Measurements from ENCODE around the gene CHRM3.

CHRM3 gene

DNA sequence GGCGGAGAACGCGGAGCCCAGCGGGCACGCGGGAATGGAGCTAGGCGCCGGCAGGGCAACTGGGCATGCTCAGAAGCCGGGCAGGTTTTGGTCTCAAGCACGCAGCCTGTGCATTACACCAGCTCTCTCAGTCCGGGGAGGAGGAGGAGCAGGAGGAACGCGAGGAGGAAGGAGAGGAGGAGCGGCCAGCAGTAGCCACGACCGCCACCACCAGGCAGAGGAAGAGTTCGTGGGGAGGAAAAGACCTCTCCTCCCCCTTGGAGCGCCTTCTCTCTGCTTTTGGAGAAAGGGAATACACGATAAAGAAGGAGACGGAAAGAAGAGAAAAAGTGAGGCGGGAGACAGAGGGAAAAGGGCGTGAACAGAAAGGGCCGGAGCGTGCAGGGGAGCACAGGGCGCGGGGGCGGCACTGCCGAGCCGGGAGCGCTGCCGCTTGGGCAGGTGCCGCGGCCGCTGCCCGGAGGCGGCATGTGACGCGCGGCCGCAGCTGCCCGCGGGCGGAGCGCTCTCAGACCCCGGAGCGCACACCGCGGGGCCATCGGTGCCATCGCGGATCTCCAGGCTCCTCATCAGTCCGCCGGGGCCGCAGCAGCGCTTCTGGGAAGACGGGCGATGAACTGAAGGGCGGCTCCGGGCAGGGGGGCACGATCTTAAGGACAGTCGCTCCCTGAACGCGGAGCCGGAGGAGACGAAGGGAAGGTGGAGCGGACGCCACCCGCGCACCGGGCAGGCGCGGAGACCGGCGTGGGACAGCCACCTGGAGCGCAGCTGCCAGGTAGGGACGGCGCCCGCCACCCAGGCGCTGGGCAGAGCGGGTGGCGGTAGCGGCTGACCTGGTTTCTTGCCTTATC is at the start of gene CHRM3:
TSS of gene CHRM3 (plus strand) at position 116 of the 851 bp plus-strand sequence. CDS start 520,884 bp downstream, outside the sequence.
- Histone ChIP-seq H3K4me2 (no peak within 1 kb of the TSS), H3K9me3 (peaks cover 21% of the 10 kb centered on the region), H3K27ac (no peak within 1 kb of the TSS), H3K4me3 (no peak within 1 kb of the TSS), H4K20me1 (no peaks in the 10 kb centered on the region), H3K36me3 (no peaks in the 10 kb centered on the region), H3K9ac (no peak within 1 kb of the TSS), H3K4me1 (no peaks in the 10 kb centered on the region), H3K27me3 (peaks cover 15% of the 10 kb centered on the region; the same call in 1 of the 2 replicates)
- no peak for TF ChIP-seq Cebpa-rat (IDR thresholded peaks at IDR 0.05)

DNA sequence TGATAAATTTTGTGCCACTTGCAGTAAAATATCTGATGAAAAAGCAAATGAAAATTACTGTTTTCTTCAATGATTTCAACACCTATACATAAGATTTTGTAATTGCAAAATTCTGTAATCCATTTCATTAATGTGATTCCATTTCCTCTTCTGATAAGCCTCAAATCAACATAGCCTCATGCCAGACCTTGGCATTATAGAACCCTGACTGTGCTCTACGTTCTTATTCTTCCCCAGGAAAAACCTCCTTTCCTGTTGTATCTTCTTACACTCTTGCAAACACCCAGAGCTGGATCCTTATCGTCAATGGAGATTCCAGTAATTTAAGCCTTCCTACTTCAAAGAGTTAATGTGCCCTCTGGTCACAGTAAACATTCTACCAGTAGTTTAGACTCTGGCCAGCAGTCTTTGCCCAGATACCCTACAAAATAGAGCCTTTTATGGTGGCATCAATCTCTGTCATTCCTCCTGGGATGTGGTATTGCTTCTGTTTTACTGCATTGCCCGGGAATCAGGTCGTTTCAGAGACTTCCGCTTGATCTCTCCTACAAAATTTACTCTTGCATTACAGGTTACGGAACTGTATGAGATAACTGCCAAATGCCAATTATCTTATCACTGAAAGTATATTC is 48.5 kb upstream of the CHRM3 start:
- TF ChIP-seq Cebpa-rat (IDR thresholded peaks at IDR 0.05) = no peak
- Histone ChIP-seq H3K27ac (no peak overlapping the region), H3K4me2 (no peak overlapping the region), H4K20me1 (no peaks in the 10 kb centered on the region), H3K4me3 (no peak overlapping the region), H3K9ac (no peak overlapping the region), H3K4me1 (no peaks in the 10 kb centered on the region), H3K9me3 (no peaks in the 10 kb centered on the region), H3K27me3 (no peaks in the 10 kb centered on the region), H3K36me3 (no peaks in the 10 kb centered on the region)

DNA sequence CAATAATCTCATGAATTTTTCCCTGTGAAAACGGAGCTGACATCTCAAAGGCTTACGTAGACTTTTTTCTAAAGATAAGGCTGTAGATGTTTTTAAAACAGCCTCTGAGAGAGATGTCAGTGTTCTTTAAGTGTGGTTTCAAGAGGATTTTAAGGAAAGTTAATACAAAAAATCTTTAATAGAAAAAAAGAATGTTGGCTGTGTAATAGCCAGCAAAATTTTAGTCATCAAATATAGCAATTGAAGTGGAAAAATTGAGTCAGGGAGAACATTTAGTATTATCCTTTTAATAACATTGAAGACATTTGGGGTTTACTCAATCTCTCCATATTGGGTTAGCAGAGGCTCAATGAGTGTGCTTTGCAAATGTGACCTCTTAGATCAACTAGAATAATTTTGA is 38.6 kb upstream of the CHRM3 start:
- Histone ChIP-seq H3K4me2 (no peak overlapping the region), H3K27me3 (no peaks in the 10 kb centered on the region), H3K4me3 (no peak overlapping the region), H3K27ac (no peak overlapping the region), H3K36me3 (no peaks in the 10 kb centered on the region), H3K9ac (no peak overlapping the region), H3K4me1 (no peaks in the 10 kb centered on the region), H3K9me3 (no peaks in the 10 kb centered on the region), H4K20me1 (no peaks in the 10 kb centered on the region)
- no peak for TF ChIP-seq Cebpa-rat (IDR thresholded peaks at IDR 0.05)

DNA sequence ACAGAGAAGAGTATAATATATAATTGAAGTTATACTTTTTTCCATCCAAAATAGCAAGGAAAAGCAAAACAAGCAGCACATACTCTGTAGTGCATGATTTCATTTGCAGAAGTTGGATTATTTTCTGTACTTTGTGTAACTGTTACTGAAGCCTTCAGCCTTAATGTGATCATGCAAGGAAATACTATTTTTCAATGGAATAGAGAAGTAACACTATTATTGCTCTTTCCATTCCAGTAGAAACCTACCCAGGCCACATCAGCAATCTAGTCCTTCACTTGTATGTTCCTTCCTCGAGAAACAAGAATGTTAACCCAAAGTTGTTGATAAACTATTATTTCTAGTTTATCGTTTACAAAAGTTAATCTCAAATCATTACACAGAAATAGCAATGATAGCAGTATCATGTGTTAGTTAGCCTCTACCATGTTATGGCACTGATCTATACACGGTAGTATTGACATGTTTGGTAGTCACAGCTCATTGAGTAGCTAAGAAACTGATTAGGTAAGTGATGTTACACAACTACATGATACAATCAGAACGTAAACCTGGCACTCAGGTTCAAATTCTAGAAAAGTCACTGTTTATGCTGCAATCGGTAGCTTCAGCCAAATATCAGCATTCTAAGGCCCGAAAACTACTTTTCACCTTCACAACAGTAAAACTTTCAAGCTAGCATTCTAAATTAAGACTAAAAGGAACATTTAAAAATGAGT is 37.6 kb upstream of the CHRM3 start:
- Histone ChIP-seq H3K4me2 (no peak overlapping the region), H3K4me3 (no peak overlapping the region), H3K4me1 (no peaks in the 10 kb centered on the region), H4K20me1 (no peaks in the 10 kb centered on the region), H3K27me3 (no peaks in the 10 kb centered on the region), H3K27ac (no peak overlapping the region), H3K9ac (no peak overlapping the region), H3K36me3 (no peaks in the 10 kb centered on the region), H3K9me3 (no peaks in the 10 kb centered on the region)
- no peak for TF ChIP-seq Cebpa-rat (IDR thresholded peaks at IDR 0.05)

DNA sequence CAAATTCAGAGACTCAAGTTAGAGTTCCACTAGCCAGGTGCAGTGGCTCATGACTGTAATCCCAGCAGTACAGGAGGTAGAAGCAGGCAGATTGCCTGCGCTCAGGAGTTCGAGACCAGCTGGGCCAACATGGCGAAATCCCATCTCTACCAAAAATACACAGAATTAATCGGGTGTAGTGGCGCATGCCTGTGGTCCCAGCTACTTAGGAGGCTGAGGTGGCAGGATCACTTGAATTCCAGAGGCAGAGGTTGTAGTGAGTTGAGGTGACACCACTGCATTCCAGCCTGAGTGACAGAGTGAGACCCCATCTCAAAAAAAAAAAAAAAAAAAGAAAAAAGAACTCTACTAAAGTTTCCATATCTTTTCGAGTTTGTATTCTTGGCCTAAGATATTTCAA is 36.7 kb upstream of the CHRM3 start:
- Histone ChIP-seq H4K20me1 (no peaks in the 10 kb centered on the region), H3K9ac (no peak overlapping the region), H3K4me3 (no peak overlapping the region), H3K36me3 (no peaks in the 10 kb centered on the region), H3K27me3 (no peaks in the 10 kb centered on the region), H3K27ac (no peak overlapping the region), H3K4me1 (no peaks in the 10 kb centered on the region), H3K9me3 (no peaks in the 10 kb centered on the region), H3K4me2 (no peak overlapping the region)
- no peak for TF ChIP-seq Cebpa-rat (IDR thresholded peaks at IDR 0.05)

DNA sequence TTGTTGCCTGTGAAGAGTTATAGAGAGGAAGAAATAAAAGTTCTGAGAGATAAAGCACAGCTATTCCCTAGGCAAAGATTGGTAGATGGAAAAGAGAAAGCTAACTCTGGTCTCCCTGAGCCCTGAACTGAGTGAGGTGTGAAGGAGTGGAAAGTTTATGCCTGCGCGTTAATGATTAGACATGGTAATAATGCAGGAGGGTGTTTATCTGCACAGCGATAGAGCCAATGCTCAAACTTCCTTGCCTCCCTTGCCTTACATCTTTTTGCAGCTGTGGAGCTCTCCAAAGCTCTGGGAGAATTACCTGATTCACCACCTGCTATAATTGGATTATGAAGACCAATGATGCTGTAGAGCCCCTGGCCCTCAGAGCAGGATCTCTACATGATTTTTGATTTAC is 32.8 kb upstream of the CHRM3 start:
- Histone ChIP-seq H3K27ac (no peak overlapping the region), H4K20me1 (no peaks in the 10 kb centered on the region), H3K4me3 (no peak overlapping the region), H3K27me3 (no peaks in the 10 kb centered on the region), H3K4me1 (no peaks in the 10 kb centered on the region), H3K4me2 (no peak overlapping the region), H3K36me3 (no peaks in the 10 kb centered on the region), H3K9me3 (no peaks in the 10 kb centered on the region), H3K9ac (no peak overlapping the region)
- TF ChIP-seq Cebpa-rat (IDR thresholded peaks at IDR 0.05) = no peak

DNA sequence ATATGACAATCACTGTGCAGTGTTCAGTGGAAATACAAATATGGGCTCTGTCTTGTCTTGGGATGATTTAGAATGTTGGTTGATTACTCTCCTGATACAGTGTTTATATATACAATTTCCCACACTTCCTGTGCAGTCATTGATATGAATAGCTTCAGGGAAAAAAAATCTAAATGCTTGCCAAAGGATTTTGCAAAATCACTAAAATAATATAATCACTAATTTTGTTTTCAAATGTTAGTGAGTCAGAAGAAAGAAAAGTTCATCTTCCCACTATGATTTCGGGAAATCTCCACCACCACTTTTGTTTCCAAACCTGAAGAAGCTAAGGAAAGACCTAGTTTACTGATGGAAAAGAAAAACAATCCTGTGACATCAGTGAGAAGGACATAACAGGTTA is 32.1 kb upstream of the CHRM3 start:
- H3K4me2 ChIP-seq = no peak overlapping the region
- no peak for TF ChIP-seq Cebpa-rat (IDR thresholded peaks at IDR 0.05)
- H3K36me3 ChIP-seq = no peaks in the 10 kb centered on the region
- no peaks in the 10 kb centered on the region for H3K4me1 ChIP-seq
- no peak overlapping the region for H3K4me3 ChIP-seq
- no peaks in the 10 kb centered on the region for H3K9me3 ChIP-seq
- no peaks in the 10 kb centered on the region for H3K27me3 ChIP-seq
- no peak overlapping the region for H3K27ac ChIP-seq
- H4K20me1 ChIP-seq = no peaks in the 10 kb centered on the region
- H3K9ac ChIP-seq = no peak overlapping the region

DNA sequence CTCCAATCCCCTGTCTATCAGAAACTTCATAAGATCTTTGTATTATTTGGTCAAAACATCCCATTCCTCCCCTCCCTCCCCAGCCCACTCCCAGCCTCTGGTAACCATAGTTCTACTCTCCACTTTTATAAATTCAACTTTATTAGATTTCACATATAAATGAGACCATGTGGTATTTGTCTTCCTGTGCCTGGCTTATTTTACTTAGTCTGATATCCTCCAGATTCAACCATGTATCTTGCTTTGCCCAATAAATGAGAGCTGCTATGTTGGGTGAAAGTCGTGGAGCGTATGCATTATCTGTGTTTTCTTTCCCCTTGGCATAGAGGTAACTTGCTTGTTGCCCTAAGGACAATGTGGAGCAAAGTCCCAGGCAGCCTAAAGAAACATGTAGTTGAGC is 28.5 kb upstream of the CHRM3 start:
- Histone ChIP-seq H3K27ac (no peak overlapping the region), H3K4me3 (no peak overlapping the region), H3K4me1 (no peaks in the 10 kb centered on the region), H3K36me3 (no peaks in the 10 kb centered on the region), H3K27me3 (no peaks in the 10 kb centered on the region), H3K9ac (no peak overlapping the region), H4K20me1 (no peaks in the 10 kb centered on the region), H3K9me3 (no peaks in the 10 kb centered on the region), H3K4me2 (no peak overlapping the region)
- no peak for TF ChIP-seq Cebpa-rat (IDR thresholded peaks at IDR 0.05)

DNA sequence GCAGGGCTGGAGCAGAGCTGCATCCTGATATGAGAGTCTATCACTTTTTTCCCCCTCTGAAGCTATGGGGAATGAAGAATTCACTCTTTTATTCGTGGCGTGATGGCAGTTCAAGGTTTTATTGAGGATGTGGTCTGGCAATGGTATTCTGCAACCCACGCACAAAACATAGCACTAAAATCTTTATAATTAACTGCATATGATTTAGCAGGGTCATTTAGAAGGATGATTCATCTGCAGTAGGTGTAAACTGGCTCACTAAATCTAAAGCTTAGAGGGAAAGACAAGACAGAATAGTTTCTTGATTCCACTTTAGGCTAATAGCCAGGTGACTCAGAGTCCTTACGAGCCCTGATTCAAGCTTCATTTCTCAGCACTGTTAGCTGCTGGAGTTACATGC is 25.0 kb upstream of the CHRM3 start:
- Histone ChIP-seq H4K20me1 (no peaks in the 10 kb centered on the region), H3K4me2 (no peak overlapping the region), H3K27me3 (no peaks in the 10 kb centered on the region), H3K36me3 (no peaks in the 10 kb centered on the region), H3K9me3 (no peaks in the 10 kb centered on the region), H3K4me3 (no peak overlapping the region), H3K9ac (no peak overlapping the region), H3K27ac (no peak overlapping the region), H3K4me1 (no peaks in the 10 kb centered on the region)
- no peak for TF ChIP-seq Cebpa-rat (IDR thresholded peaks at IDR 0.05)

DNA sequence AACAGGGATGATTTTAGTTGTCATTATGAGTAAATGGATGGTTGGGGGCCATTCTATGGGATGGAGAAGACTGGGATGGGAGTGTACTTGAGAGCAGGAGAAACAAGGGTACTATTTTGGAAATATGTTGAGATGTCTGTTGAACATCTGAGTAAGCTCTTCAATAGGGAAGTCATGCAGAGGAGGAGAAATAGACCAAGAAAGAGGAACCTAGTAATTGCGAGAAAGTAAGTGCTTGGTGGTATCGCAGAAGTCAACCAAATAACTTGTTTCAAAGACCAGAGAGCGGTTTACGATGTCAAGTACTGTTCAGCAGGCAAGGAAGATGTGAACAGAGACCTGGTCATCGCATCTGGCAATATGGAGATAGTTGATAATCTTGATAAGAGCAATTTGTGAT is 22.4 kb upstream of the CHRM3 start:
- no peak for TF ChIP-seq Cebpa-rat (IDR thresholded peaks at IDR 0.05)
- Histone ChIP-seq H3K4me3 (no peak overlapping the region), H3K9me3 (no peaks in the 10 kb centered on the region)

More for the DNA sequence above, 22.4 kb upstream of the CHRM3 start:
- no peaks in the 10 kb centered on the region for H3K27me3 ChIP-seq
- no peaks in the 10 kb centered on the region for H4K20me1 ChIP-seq
- no peak overlapping the region for H3K27ac ChIP-seq
- no peaks in the 10 kb centered on the region for H3K36me3 ChIP-seq
- no peak overlapping the region for H3K9ac ChIP-seq
- no peak overlapping the region for H3K4me2 ChIP-seq
- H3K4me1 ChIP-seq = no peaks in the 10 kb centered on the region

Data from BLaER1 (cell line).